Activated CD4-positive, alpha-beta T cell treated with anti-CD3 and anti-CD28 coated beads, Interleukin-2, Interleukin-4, amounts not matched to agents 100 ng/mL and 50 ng/mL, durations not matched to agents 16 hours and 8 hours (primary cell): ENCODE measurements around the gene TMEM163.
"Not testable (repeated sequence)": the region's sequence is repeated elsewhere in the genome, so short reads cannot be mapped to it uniquely, and the experiment has no call there.

ENCODE experiments used
- DNase-seq: peaks from one replicate; pipeline ENCODE4 v3.0.0-alpha.2; 2020; ENCODE audit warnings: low spot score

The TMEM163 gene

DNA sequence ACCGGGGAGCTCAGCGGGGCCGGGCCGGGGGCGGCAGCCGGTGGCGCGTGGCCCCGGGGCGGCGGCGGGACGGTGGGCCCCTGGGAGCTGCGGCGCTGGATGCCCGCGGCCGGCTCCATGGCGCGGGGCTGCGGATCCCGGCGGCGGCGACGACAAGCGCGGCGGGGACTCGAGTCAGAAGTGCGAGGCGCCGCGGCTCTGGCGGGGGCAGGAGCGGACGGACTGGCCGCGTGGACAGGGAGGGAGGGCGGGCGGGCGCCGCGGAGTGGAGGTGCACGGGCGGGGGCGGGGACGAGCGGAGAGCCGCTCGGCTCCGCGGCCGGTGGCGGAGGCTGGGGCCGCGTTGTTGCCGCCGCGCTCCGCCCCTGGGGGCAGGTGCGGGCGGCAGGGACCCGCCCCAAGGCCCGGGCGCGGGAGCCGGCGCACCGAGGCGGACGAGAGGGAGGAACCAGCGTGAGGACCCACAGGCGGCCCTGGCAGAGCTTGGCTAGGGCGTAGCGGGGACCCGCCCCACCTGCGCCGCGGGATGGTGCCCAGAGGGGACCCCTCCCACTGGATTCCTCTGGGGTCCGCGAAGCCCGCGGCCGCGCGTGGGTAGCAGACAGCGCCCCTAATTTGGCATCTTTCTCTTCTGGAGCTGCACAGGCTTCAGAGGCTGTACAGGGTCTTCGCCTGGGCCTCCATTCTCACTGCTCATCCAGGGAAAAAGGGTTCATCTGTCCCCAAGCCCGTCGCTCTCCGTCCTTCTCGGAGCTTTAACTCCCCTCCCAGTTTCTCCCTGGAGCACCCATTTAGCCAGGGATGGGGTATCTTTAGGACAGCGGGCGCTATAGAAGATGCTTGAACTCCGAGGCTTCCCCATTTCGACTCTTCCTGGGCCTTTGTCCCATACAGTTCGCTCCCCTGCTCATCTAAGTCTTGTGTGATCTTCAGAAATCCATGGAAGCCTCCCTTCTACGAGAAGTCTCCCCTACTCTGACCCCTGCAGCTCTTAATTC, at the start of gene TMEM163:
TSS of gene TMEM163 (minus strand) at position 184 of the 998 bp plus-strand sequence.
- no peak for DNase-seq

- DNase-seq: no peak
These were observed 47.8 kb upstream of the TMEM163 start for GRCh38 chr2:134766583-134766982.

- no peak for DNase-seq
These were observed 47.2 kb upstream of the TMEM163 start for GRCh38 chr2:134765987-134766386.

GRCh38 chr2:134764164-134764563, 45.4 kb upstream of the TMEM163 start:
- no peak for DNase-seq

- DNase-seq: no peak
These were observed 44.4 kb upstream of the TMEM163 start for GRCh38 chr2:134763164-134763710.

DNA sequence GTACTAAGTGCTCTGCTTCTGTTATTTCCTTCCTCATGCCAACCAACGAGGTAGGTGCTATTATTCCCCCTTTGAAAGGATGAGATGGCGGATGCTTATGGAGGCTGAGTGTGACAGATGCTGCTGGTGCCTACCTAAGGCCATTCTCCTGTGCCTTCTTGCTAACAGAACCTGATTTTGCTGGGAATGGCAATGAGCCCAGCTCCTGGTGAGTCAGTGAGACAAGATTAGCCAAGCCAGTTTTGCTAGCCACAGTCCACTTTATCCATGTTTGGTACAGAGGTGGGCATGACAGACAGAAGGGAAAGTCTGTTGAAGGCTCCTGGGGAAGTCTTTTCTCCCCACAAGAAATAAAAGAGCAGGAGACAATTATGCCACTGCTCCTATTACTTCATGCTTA, 43.7 kb upstream of the TMEM163 start:
- DNase-seq: no peak

- no peak for DNase-seq
These were observed 41.6 kb upstream of the TMEM163 start for GRCh38 chr2:134760385-134760784.

GRCh38 chr2:134758633-134759032, 39.8 kb upstream of the TMEM163 start:
- DNase-seq: no peak

DNA sequence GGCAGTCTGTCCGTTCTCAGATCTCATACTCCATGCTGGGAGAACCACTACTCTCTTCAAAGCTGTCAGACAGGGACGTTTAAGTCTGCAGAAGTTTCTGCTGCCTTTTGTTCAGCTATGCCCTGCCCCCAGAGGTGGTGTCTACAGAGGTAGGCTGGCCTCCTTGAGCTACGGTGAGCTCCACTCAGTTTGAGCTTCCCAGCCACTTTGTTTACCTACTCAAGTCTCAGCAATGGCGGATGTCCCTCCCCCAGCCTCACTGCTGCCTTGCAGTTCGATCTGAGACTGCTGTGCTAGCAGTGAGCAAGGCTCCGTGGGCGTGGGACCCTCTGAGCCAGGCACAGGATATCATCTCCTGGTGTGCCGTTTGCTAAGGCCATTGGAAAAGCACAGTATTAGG, 33.2 kb upstream of the TMEM163 start:
- DNase-seq: not testable (repeated sequence)

GRCh38 chr2:134745546-134745945, 26.7 kb upstream of the TMEM163 start:
- DNase-seq: no peak

GRCh38 chr2:134745023-134745422, 26.2 kb upstream of the TMEM163 start:
- no peak for DNase-seq

GRCh38 chr2:134739879-134740301, 21.1 kb upstream of the TMEM163 start:
- DNase-seq: no peak

- no peak for DNase-seq
These were observed 20.6 kb upstream of the TMEM163 start for GRCh38 chr2:134739236-134739878.

GRCh38 chr2:134738141-134738870, 19.5 kb upstream of the TMEM163 start:
- DNase-seq: no peak

DNA sequence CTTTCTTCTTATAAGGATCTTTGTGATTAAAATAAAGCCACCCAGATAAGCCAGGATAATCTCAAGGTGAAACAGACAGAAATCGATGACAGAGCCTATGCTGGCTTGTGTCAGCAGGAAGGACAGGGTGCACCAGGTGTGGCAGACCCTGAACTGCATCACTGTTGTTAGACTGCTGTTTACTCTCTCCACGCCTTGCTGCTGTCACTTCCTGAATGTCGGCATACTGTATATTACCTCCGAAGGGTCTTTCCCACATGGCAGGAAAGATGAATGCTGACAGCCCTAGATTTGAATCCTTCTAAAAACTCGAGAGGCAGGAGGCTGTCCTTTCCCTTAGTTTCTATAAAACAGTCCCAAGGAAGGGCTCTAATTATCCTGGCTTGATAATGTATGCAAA, 18.9 kb upstream of the TMEM163 start:
- DNase-seq: no peak

DNA sequence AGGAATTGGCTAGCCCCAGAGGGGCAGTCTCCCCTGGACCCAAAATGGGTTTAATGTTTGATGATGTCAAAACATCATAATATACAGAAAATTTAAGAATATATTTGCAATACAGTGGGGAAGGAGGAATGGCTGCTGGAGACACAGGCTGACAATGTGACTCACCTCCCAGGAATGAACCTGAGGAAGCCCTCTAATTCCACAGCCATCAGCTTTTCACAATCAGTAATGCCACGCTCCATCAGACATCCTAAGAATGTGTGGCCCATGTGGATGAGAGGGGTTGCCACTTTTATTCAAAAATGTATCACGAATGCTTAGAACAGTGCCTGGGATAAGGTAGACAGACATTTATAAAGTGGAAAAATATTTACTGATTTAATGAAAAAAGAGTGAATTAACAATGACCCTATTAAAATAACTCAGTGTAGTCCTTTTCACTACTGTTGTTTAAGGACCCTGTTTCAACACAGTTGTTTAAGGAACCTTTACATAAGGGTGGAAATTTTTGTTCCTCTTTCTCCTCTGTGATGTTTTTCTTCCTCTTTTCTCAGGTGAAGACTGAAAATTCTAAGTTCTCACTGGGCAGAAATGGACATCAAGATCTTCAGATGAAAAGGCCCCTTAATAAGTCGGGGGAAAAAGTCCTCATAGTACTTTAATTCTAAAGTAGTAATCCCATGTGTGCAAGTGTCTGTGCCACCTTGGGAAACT, 17.5 kb upstream of the TMEM163 start:
- DNase-seq: no peak

- no peak for DNase-seq
These were observed 9.4 kb upstream of the TMEM163 start for GRCh38 chr2:134728163-134728562.

- DNase-seq: no peak
These were observed 8.6 kb upstream of the TMEM163 start for GRCh38 chr2:134727385-134727784.

DNA sequence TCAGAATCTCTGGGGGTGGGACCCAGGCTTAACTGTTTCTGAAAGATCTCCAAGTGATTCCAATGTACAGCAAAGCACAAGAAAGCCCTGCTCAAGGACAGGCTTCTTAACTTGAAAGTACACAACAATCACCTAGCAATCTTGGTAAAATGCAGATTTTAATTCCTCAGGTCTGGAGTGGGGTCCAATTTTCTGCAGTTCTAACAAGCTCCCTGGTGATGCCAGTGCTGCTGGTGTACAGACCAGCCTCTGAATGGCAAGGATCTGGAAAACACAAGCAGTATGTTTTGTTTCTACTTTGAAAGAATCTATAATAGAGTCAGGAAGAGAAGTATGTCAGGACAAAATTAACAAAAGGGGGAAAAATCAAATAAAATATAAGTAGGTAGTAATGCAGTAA, 7.8 kb upstream of the TMEM163 start:
- DNase-seq: no peak

DNA sequence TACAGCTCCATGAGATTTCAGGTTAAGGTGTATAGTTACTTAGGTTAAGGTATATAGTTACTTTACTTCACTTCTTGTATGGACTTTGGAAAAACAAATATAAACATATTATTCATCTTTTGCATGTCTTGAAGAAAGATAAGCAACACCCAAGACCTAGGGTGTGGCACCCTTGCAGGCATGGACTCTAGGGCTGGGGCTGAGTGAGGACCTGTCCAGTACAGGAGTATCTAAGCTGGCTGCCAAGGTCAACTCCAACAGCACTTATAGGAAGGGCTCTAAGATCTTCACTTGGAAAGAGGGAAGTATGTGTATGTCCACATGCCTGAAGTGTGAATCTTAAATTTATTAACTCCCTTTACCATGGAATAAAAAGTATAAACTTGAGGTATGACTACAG, 7.1 kb upstream of the TMEM163 start:
- DNase-seq: no peak

DNA sequence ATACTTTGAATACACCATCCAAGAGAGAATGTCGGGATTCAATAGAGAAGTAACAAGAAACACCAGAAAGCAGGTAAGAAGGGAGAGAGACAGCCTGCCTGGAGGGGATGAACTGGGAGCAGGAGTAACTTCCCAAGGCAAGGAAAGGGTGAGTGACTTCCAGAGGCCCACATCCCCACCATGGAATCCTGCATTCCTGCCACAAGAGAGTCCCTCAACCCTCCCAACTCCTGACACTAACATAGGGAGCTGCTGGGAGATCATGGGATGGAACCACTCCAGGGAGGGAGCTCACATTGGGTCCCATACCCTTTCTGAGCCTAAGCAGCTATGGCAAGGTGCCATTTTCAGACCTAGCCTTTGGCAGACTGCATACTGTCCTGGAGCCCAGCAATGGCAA, 5.5 kb upstream of the TMEM163 start:
- DNase-seq: no peak

DNA sequence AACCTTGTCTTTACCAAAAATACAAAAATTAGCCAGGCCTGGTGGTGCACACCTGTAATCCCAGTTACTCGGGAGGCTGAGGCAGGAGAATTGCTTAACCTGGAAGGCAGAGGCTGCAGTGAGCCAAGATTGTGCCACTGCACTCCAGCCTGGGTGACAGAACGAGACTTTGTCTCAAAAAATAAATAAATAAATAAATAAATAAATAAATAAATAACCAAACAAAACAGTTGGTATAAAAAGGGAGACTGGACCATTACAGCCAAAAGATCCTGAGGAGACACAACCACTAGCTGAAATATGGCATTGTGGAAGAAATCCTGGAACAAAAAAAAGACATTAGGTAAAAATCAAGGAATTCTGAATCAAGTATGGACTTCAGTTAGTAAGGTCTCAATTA, 4.9 kb upstream of the TMEM163 start:
- DNase-seq: not testable (repeated sequence)
